Measurements from ENCODE around the gene STT3B. TPM values are rescaled to one million over a fixed set of nuclear protein-coding genes. Genes with fewer than 3 reads are reported as not detected.

Gene STT3B
- total RNA-seq, 2 donors from 2014 or later, result 106 to 132 TPM

GRCh38 chr3:31515486-31516284 is 17.0 kb upstream of the STT3B start:
- Histone ChIP-seq H3K4me1 (replicated peaks) (no peaks in the 10 kb centered on the region), H3K4me3 (no peak overlapping the region), H3K9me3 (no peaks in the 10 kb centered on the region), H3K27me3 (replicated peaks; ENCODE audit: insufficient read depth) (no peaks in the 10 kb centered on the region), H3K27ac (no peak overlapping the region), H3K36me3 (no peaks in the 10 kb centered on the region)
- TF ChIP-seq POLR2A (IDR thresholded peaks at IDR 0.05), result no peak
- no peak for TF ChIP-seq POLR2AphosphoS5 (IDR thresholded peaks at IDR 0.05)
- TF ChIP-seq, protein P1, sequence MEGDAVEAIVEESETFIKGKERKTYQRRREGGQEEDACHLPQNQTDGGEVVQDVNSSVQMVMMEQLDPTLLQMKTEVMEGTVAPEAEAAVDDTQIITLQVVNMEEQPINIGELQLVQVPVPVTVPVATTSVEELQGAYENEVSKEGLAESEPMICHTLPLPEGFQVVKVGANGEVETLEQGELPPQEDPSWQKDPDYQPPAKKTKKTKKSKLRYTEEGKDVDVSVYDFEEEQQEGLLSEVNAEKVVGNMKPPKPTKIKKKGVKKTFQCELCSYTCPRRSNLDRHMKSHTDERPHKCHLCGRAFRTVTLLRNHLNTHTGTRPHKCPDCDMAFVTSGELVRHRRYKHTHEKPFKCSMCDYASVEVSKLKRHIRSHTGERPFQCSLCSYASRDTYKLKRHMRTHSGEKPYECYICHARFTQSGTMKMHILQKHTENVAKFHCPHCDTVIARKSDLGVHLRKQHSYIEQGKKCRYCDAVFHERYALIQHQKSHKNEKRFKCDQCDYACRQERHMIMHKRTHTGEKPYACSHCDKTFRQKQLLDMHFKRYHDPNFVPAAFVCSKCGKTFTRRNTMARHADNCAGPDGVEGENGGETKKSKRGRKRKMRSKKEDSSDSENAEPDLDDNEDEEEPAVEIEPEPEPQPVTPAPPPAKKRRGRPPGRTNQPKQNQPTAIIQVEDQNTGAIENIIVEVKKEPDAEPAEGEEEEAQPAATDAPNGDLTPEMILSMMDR (IDR thresholded peaks at IDR 0.05), result no peak
- DNase-seq (ENCODE audit: low spot score), result no peak
- intact Hi-C loops (cut with DNase I), result no loop called here
- 98% methylated on average over 2 of the region's 2 CpGs for WGBS

GRCh38 chr3:31516757-31517156 is 16.0 kb upstream of the STT3B start:
- no peak for DNase-seq (ENCODE audit: low spot score)
- no peak overlapping the region for H3K4me3 ChIP-seq
- H3K27me3 ChIP-seq (replicated peaks; ENCODE audit: insufficient read depth), result no peaks in the 10 kb centered on the region
- H3K27ac ChIP-seq, result no peak overlapping the region
- WGBS, result 80% methylated on average over 3 of the region's 3 CpGs
- no peaks in the 10 kb centered on the region for H3K9me3 ChIP-seq
- no peaks in the 10 kb centered on the region for H3K36me3 ChIP-seq
- intact Hi-C loops (cut with DNase I), result no loop called here
- TF ChIP-seq POLR2AphosphoS5 (IDR thresholded peaks at IDR 0.05) (no peak), POLR2A (IDR thresholded peaks at IDR 0.05) (no peak)
- TF ChIP-seq, protein P1 (IDR thresholded peaks at IDR 0.05), result no peak
- no peaks in the 10 kb centered on the region for H3K4me1 ChIP-seq (replicated peaks)

GRCh38 chr3:31521468-31521867 is 11.3 kb upstream of the STT3B start:
- intact Hi-C loops (cut with DNase I), result no loop called here
- TF ChIP-seq POLR2A (IDR thresholded peaks at IDR 0.05) (no peak), POLR2AphosphoS5 (IDR thresholded peaks at IDR 0.05) (no peak)
- TF ChIP-seq, protein P1 (IDR thresholded peaks at IDR 0.05), result no peak
- Histone ChIP-seq H3K4me3 (no peak overlapping the region), H3K27ac (no peak overlapping the region), H3K36me3 (no peaks in the 10 kb centered on the region), H3K9me3 (no peaks in the 10 kb centered on the region), H3K4me1 (replicated peaks) (no peaks in the 10 kb centered on the region), H3K27me3 (replicated peaks; ENCODE audit: insufficient read depth) (no peaks in the 10 kb centered on the region)
- 97% methylated on average over 2 of the region's 2 CpGs for WGBS
- no peak for DNase-seq (ENCODE audit: low spot score)

DNA sequence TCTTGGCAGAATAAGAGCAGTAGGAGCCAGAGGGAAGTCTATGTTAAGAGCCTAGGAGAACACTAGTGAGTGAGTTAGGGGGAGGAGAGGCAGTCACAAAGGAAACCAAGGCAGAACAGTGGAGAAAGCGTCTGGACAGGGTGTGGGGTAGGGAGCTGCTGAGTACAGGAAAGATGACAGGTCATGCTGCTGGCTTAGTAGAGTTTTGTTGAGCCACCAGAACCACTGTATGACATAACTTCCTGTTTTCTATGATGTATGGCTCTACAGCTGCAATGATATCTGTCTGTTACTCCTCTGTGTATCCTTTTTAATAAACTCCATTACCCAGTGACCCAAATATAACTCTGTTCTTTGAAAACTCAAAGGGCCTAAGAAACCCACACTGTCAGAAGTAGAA is 10.6 kb upstream of the STT3B start:
- intact Hi-C loops (cut with DNase I), result no loop called here
- H3K4me3 ChIP-seq, result no peak overlapping the region
- H3K9me3 ChIP-seq, result no peaks in the 10 kb centered on the region
- H3K4me1 ChIP-seq (replicated peaks), result no peaks in the 10 kb centered on the region
- TF ChIP-seq, protein P1 (IDR thresholded peaks at IDR 0.05), result no peak
- no peak for TF ChIP-seq POLR2AphosphoS5 (IDR thresholded peaks at IDR 0.05)
- no peak for TF ChIP-seq POLR2A (IDR thresholded peaks at IDR 0.05)
- DNase-seq (ENCODE audit: low spot score), result no peak
- H3K27ac ChIP-seq, result no peak overlapping the region
- WGBS, result 89% methylated on average over 1 of the region's 1 CpG
- no peaks in the 10 kb centered on the region for H3K27me3 ChIP-seq (replicated peaks; ENCODE audit: insufficient read depth)
- H3K36me3 ChIP-seq, result no peaks in the 10 kb centered on the region

DNA sequence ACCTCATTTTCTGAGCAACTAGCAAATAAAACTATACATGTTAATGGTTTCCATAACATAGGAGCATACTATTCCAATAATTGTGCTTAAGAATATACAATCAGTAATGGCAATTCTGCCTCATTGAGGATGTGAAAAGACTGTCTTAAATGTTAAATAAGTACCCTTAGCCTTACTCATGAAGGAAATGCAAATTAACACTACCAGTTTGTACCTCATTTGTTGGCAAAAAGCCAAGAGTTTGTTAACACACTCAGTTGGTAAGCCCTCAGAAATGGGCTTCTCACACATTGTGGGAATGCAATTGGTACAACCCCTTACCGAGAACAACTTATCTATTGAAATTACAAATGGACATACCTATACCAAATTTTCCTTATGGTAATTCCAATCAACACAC is 9.2 kb upstream of the STT3B start:
- H3K9me3 ChIP-seq, result no peaks in the 10 kb centered on the region
- 95% methylated on average over 1 of the region's 1 CpG for WGBS

More for the DNA sequence above, 9.2 kb upstream of the STT3B start:
- intact Hi-C loops (cut with DNase I), result no loop called here
- Histone ChIP-seq H3K27me3 (replicated peaks; ENCODE audit: insufficient read depth) (no peaks in the 10 kb centered on the region), H3K4me3 (no peak overlapping the region), H3K4me1 (replicated peaks) (no peaks in the 10 kb centered on the region), H3K27ac (no peak overlapping the region), H3K36me3 (no peaks in the 10 kb centered on the region)
- no peak for TF ChIP-seq POLR2AphosphoS5 (IDR thresholded peaks at IDR 0.05)
- TF ChIP-seq, protein P1 (IDR thresholded peaks at IDR 0.05), result no peak
- TF ChIP-seq POLR2A (IDR thresholded peaks at IDR 0.05), result no peak
- no peak for DNase-seq (ENCODE audit: low spot score)
